GM12875 (cell line): ENCODE data around the gene LIF.

ENCODE experiments used
- H3K4me3 ChIP-seq: one replicate; pipeline ENCODE4 v1.5.1; 2011; ENCODE audit warnings: low read depth, low read length, control low read depth
- CTCF ChIP-seq: IDR thresholded peaks from 2 replicates; pipeline ENCODE4 v1.5.1; 2011; ENCODE audit warnings: low read depth, mild to moderate bottlenecking, control low read depth, inconsistent platforms, low read length, moderate library complexity, borderline replicate concordance; ENCODE audit not compliant: insufficient read depth

LIF gene

GRCh38 chr22:30253205-30253852 is 6.8 kb upstream of the LIF start:
- H3K4me3 ChIP-seq, result no peak overlapping the region
- no peak for TF ChIP-seq CTCF

- no peak for TF ChIP-seq CTCF
- H3K4me3 ChIP-seq, result no peak overlapping the region
These were observed 6.0 kb upstream of the LIF start for GRCh38 chr22:30252411-30253204.

GRCh38 chr22:30251711-30252110 is 5.2 kb upstream of the LIF start:
- no peak overlapping the region for H3K4me3 ChIP-seq
- no peak for TF ChIP-seq CTCF

- no peak overlapping the region for H3K4me3 ChIP-seq
- no peak for TF ChIP-seq CTCF
These were observed 4.2 kb upstream of the LIF start for GRCh38 chr22:30250661-30251267.

- no peak for TF ChIP-seq CTCF
- H3K4me3 ChIP-seq, result no peak overlapping the region
These were observed 3.5 kb upstream of the LIF start for GRCh38 chr22:30250039-30250565.

GRCh38 chr22:30249049-30250038 is 2.8 kb upstream of the LIF start:
- no peak for TF ChIP-seq CTCF
- no peak overlapping the region for H3K4me3 ChIP-seq
